Nephron progenitor cell (in vitro differentiated cells): ENCODE measurements around the gene RAP1GDS1.

ENCODE experiments used
- DNase-seq: peaks from one replicate; pipeline ENCODE4 v3.0.0; 2021
- H3K27ac Mint-ChIP-seq: 2 replicates; pipeline ENCODE4 v1.8.0; 2021; ENCODE audit warnings: mild to moderate bottlenecking, moderate library complexity, mixed read lengths
- H3K27me3 Mint-ChIP-seq: 2 replicates; pipeline ENCODE4 v1.8.0; 2021; ENCODE audit warnings: mild to moderate bottlenecking, low read depth, mixed read lengths; ENCODE audit not compliant: poor library complexity
- H3K36me3 Mint-ChIP-seq: 2 replicates; pipeline ENCODE4 v1.8.0; 2021; ENCODE audit warnings: low read depth, mixed read lengths
- H3K4me1 Mint-ChIP-seq: 2 replicates; pipeline ENCODE4 v1.8.0; 2021; ENCODE audit warnings: mixed read lengths
- H3K4me3 Mint-ChIP-seq: 2 replicates; pipeline ENCODE4 v1.8.0; 2021; ENCODE audit warnings: mild to moderate bottlenecking, moderate library complexity, mixed read lengths
- H3K9me3 Mint-ChIP-seq: 2 replicates; pipeline ENCODE4 v1.8.0; 2021; ENCODE audit warnings: mild to moderate bottlenecking, moderate library complexity, mixed read lengths
- TF ChIP-seq, protein P1 (sequence below): fragments of 200-600 bp; sonication (generic); IDR thresholded peaks from 2 replicates; pipeline ENCODE4 v1.5.0; 2021; ENCODE audit warnings: antibody characterized with exemption

RAP1GDS1 gene, protein sequence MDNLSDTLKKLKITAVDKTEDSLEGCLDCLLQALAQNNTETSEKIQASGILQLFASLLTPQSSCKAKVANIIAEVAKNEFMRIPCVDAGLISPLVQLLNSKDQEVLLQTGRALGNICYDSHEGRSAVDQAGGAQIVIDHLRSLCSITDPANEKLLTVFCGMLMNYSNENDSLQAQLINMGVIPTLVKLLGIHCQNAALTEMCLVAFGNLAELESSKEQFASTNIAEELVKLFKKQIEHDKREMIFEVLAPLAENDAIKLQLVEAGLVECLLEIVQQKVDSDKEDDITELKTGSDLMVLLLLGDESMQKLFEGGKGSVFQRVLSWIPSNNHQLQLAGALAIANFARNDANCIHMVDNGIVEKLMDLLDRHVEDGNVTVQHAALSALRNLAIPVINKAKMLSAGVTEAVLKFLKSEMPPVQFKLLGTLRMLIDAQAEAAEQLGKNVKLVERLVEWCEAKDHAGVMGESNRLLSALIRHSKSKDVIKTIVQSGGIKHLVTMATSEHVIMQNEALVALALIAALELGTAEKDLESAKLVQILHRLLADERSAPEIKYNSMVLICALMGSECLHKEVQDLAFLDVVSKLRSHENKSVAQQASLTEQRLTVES

DNA sequence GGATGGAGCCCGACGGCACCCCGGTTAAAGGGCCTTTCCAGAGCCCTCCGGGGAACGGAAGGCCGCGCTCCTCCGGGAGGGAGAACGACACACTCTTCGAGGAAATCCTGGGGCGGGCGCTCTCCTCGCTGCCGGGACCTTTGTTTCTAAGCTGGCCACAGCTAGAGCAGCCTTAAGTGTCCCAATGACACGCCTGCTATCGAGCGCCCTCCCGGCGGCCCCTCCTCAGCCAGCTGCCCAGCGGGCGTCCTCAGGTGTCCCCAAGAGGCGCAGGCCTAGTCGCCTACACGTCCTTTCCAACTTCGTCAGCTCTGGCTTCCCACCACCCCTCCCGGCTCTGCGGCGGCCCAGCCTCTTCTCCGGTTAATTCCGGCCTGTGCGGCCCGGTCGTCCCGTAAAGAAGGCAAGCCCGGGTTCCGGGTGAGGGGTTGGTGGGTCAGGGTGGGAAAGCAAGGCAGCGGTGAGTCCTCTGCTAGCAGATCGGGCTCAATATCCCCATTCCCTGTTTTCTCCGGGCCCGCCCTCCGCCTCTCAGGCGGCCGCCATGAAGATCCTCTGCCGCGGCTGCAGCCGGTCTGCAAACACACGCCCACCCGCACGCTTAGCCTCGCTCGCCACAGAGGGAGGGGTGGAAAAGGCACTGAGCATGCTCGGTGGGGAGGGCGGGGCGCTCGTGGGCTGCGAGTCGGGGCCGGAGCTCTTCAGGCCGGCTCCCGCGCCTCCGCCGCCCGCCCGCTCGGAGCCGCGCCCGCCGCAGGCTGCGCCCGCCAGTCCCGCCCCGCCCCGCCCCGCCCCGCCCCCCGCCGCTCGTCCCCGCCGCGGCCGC is at the start of gene RAP1GDS1:
Gene RAP1GDS1 (plus strand): TSS at position 806 of the 826 bp plus-strand sequence. CDS start 182 bp downstream, outside the sequence.
- Mint-ChIP-seq H3K27ac (peak within 1 kb of the TSS; percentile 99), H3K27me3 (peaks cover 2% of the 10 kb centered on the region)

DNA sequence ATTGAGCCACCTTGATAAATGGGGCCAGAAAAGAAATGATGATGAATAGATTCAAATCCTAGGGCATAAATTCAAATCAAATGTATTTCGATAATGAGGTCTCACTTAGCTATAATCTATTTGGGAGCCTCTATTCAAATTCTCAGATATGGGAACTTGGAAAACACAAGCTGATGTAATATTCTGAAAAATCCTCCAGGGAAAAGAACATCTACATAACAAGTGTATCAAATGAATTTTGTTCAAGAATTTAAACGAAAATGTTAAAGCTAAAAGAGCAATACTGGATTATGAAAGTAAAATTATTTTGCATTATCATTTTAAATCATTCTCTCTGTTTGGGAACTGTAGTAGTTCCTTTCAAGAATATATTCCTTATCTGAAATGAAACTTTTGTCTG is 38.9 kb upstream of the RAP1GDS1 start:
- no peak overlapping the region for H3K27ac Mint-ChIP-seq
- H3K9me3 Mint-ChIP-seq = no peaks in the 10 kb centered on the region
- H3K36me3 Mint-ChIP-seq = no peaks in the 10 kb centered on the region
- H3K27me3 Mint-ChIP-seq = peaks cover 4% of the 10 kb centered on the region
- TF ChIP-seq, protein P1, sequence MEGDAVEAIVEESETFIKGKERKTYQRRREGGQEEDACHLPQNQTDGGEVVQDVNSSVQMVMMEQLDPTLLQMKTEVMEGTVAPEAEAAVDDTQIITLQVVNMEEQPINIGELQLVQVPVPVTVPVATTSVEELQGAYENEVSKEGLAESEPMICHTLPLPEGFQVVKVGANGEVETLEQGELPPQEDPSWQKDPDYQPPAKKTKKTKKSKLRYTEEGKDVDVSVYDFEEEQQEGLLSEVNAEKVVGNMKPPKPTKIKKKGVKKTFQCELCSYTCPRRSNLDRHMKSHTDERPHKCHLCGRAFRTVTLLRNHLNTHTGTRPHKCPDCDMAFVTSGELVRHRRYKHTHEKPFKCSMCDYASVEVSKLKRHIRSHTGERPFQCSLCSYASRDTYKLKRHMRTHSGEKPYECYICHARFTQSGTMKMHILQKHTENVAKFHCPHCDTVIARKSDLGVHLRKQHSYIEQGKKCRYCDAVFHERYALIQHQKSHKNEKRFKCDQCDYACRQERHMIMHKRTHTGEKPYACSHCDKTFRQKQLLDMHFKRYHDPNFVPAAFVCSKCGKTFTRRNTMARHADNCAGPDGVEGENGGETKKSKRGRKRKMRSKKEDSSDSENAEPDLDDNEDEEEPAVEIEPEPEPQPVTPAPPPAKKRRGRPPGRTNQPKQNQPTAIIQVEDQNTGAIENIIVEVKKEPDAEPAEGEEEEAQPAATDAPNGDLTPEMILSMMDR = no peak
- no peak for DNase-seq
- no peak overlapping the region for H3K4me3 Mint-ChIP-seq
- no peaks in the 10 kb centered on the region for H3K4me1 Mint-ChIP-seq

More for the DNA sequence above, at the start of gene RAP1GDS1:
- H3K9me3 Mint-ChIP-seq = no peaks in the 10 kb centered on the region
- DNase-seq = peak; percentile 95
- TF ChIP-seq, protein P1 = no peak
- peak within 1 kb of the TSS; percentile 98 for H3K4me3 Mint-ChIP-seq
- peaks cover 32% of the 10 kb centered on the region for H3K4me1 Mint-ChIP-seq
- peaks cover 8% of the 10 kb centered on the region for H3K36me3 Mint-ChIP-seq

DNA sequence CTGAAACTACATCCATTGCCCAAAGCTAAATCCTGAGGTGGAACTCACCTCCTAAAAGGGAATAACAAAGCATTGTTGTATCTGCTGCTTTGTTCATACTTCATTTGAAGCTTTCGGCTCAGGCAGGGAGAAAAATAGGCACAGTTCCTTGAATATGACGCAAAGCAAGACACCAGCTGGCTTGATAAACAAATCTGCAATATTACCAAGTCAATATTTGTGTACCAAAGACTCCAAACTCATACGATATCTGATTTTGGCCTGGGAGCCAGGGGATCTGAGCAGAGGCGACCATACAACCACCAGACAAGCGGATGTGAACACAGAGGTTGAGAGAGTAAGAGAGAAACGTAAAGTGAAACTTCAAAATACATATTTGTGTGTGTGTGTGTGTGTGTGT is 34.8 kb upstream of the RAP1GDS1 start:
- Mint-ChIP-seq H3K4me1 (no peaks in the 10 kb centered on the region), H3K9me3 (no peaks in the 10 kb centered on the region), H3K27me3 (peaks cover 4% of the 10 kb centered on the region), H3K27ac (no peak overlapping the region), H3K36me3 (no peaks in the 10 kb centered on the region), H3K4me3 (no peak overlapping the region)
- no peak for DNase-seq
- TF ChIP-seq, protein P1 = no peak

DNA sequence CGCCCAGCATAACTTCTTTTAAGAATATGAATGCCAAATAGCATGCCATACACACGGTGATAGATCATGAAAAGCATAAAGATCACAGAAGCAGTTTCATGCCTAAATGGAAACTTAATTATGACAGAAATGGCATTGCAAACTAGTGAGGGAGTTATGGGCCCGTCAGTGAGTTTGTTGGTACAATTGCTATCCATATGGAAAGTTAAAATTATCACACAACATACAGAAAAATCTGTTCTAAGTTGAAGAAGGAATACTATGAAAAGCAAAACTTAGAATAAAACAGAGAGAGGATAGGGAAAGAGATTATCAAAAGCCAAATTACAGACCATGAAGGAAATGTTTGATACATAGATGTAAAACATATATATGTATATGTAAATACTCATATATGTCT is 30.2 kb upstream of the RAP1GDS1 start:
- no peaks in the 10 kb centered on the region for H3K9me3 Mint-ChIP-seq
- H3K27ac Mint-ChIP-seq = no peak overlapping the region
- H3K36me3 Mint-ChIP-seq = no peaks in the 10 kb centered on the region
- TF ChIP-seq, protein P1 = no peak
- DNase-seq = no peak
- H3K4me1 Mint-ChIP-seq = no peaks in the 10 kb centered on the region
- H3K27me3 Mint-ChIP-seq = no peaks in the 10 kb centered on the region
- no peak overlapping the region for H3K4me3 Mint-ChIP-seq

DNA sequence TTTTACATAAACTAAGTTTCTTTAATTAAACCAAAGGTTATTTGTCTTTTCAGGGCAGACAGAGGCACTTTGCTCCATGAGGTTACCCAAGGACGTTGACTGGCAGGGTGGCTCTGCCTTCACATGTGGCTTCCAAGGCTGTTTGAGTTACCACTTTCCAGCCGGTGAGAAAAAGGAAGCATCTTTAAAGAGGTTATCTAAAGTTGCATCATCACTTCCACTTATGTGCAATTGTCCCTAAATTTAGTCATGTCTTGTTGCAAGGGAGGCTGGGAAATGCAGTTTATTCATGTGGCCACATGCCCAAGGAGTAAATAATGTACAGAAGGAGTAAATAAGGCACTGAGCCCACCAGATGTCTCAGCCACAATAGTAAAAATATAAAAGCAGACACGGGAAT is 29.0 kb upstream of the RAP1GDS1 start:
- Mint-ChIP-seq H3K4me3 (no peak overlapping the region), H3K4me1 (no peaks in the 10 kb centered on the region), H3K27me3 (no peaks in the 10 kb centered on the region), H3K36me3 (no peaks in the 10 kb centered on the region), H3K27ac (no peak overlapping the region), H3K9me3 (no peaks in the 10 kb centered on the region)
- TF ChIP-seq, protein P1 = no peak
- DNase-seq = no peak
